RWPE2 (cell line): ENCODE results near the gene TPCN2.
A peak's percentile ranks its signal among the peaks of the same experiment; 100 is the strongest.

Experiments used
- ATAC-seq: fragments of 200-7000 bp; cut with Tn5 transposase; 3 replicates; pipeline ENCODE4 v1.9.1; 2021; ENCODE audit warnings: low read depth
- DNase-seq: peaks from one replicate; pipeline ENCODE4 v3.0.0-alpha.2; 2020; ENCODE audit warnings: low spot score
- H3K27ac ChIP-seq: fragments of 450-650 bp; 2 replicates; pipeline ENCODE4 v1.5.1; 2017; ENCODE audit warnings: mild to moderate bottlenecking; ENCODE audit not compliant: poor library complexity, severe bottlenecking
- H3K27me3 ChIP-seq: fragments of 250-450 bp; sonication (Bioruptor Pico); 2 replicates; pipeline ENCODE4 v1.5.1; 2021; ENCODE audit warnings: mild to moderate bottlenecking, moderate library complexity; ENCODE audit not compliant: insufficient read depth, poor library complexity, severe bottlenecking
- H3K36me3 ChIP-seq: fragments of 250-450 bp; sonication (Bioruptor Pico); 2 replicates; pipeline ENCODE4 v1.5.1; 2020; ENCODE audit warnings: low read depth, mild to moderate bottlenecking, moderate library complexity
- H3K4me1 ChIP-seq: fragments of 250-450 bp; sonication (Bioruptor Pico); 2 replicates; pipeline ENCODE4 v1.5.1; 2021; ENCODE audit warnings: mild to moderate bottlenecking, moderate library complexity; ENCODE audit not compliant: insufficient read depth, poor library complexity, severe bottlenecking
- H3K4me3 ChIP-seq: fragments of 250-450 bp; sonication (Bioruptor Pico); 2 replicates; pipeline ENCODE4 v1.5.1; 2021; ENCODE audit warnings: mild to moderate bottlenecking, moderate library complexity; ENCODE audit not compliant: severe bottlenecking
- H3K9me3 ChIP-seq: fragments of 250-450 bp; sonication (Bioruptor Pico); 2 replicates; pipeline ENCODE4 v1.5.1; 2021; ENCODE audit warnings: mild to moderate bottlenecking, moderate library complexity; ENCODE audit not compliant: severe bottlenecking
- TF ChIP-seq, protein P1 (sequence below): fragments of 450-650 bp; IDR thresholded peaks from one replicate; pipeline ENCODE4 v1.5.1; 2017; ENCODE audit warnings: mild to moderate bottlenecking, moderate library complexity; ENCODE audit not compliant: poor library complexity, severe bottlenecking

Gene TPCN2

DNA sequence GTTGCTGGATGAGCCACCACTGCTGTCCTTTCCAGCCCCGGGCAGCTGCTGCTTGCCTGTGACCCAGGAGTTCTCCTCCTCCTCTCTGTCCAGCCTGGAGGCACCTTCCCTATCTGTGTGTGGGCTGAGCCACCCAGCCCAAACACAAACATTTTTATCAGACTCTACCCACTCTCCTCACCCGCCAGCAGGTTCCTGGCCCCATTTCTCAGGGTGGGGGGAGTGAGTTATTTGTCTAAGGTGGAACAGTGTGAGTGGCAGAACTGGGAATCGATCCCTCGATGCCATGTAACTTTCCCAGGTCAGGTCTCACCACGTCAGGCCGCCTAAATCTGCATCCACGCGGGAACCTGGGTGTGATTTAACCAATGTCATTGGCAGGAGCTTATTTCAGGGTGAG lies 86.2 kb downstream of the TPCN2 start:
- no peak for DNase-seq
- no peak for ATAC-seq
- no peaks in the 10 kb centered on the region for H3K9me3 ChIP-seq
- H3K27ac ChIP-seq: no peak overlapping the region
- H3K27me3 ChIP-seq: no peaks in the 10 kb centered on the region
- H3K4me3 ChIP-seq: no peak overlapping the region
- TF ChIP-seq, protein P1, sequence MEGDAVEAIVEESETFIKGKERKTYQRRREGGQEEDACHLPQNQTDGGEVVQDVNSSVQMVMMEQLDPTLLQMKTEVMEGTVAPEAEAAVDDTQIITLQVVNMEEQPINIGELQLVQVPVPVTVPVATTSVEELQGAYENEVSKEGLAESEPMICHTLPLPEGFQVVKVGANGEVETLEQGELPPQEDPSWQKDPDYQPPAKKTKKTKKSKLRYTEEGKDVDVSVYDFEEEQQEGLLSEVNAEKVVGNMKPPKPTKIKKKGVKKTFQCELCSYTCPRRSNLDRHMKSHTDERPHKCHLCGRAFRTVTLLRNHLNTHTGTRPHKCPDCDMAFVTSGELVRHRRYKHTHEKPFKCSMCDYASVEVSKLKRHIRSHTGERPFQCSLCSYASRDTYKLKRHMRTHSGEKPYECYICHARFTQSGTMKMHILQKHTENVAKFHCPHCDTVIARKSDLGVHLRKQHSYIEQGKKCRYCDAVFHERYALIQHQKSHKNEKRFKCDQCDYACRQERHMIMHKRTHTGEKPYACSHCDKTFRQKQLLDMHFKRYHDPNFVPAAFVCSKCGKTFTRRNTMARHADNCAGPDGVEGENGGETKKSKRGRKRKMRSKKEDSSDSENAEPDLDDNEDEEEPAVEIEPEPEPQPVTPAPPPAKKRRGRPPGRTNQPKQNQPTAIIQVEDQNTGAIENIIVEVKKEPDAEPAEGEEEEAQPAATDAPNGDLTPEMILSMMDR: no peak
- no peaks in the 10 kb centered on the region for H3K36me3 ChIP-seq
- peaks cover 6% of the 10 kb centered on the region for H3K4me1 ChIP-seq

DNA sequence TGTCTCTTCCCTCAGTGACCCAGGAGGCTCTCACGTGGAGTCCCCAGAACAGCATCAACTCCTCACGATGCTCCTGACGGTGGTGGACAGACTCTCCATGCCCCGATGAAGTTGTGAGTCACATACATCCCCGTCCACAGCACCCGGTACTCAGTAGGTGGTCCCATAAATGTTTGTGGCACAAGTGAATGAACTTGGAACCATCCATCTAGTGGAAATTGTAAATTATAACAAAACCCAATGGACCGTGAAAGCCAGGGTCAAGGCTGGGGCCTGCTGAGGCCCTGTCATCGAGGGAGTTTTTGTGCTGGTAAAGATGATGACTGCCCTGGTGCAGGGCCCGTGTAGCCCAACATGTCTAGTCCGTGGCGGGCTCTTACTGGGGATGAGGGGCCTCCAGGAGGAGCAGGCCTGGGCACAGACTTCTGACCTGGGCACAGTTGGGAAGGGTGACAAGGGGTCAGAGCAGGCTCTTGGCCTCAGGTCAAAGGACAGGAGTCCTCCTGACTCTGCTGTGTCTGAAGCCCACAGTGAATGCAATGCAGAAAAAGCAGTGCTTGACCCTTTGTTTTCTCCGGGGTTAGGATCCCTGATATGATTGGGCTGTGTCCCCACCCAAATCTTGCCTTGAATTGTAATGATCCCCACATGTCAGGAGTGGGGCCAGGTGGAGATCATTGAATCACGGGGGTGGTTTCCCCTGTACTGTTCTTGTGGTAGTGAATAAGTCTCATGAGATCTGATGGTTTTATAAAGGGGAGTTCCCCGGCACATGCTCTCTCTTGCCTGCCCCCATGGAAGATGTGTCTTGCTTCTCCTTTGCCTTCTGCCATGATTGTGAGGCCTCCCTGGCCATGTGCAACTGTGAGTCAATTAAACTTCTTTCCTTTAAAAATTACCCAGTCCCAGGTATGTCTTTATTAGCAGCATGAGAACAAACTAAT lies 87.0 kb downstream of the TPCN2 start:
- H3K4me3 ChIP-seq: no peak overlapping the region
- DNase-seq (no peak), ATAC-seq (no peak)
- no peaks in the 10 kb centered on the region for H3K36me3 ChIP-seq
- H3K9me3 ChIP-seq: no peaks in the 10 kb centered on the region
- peaks cover 13% of the 10 kb centered on the region for H3K4me1 ChIP-seq
- no peak overlapping the region for H3K27ac ChIP-seq
- no peaks in the 10 kb centered on the region for H3K27me3 ChIP-seq
- TF ChIP-seq, protein P1: no peak

DNA sequence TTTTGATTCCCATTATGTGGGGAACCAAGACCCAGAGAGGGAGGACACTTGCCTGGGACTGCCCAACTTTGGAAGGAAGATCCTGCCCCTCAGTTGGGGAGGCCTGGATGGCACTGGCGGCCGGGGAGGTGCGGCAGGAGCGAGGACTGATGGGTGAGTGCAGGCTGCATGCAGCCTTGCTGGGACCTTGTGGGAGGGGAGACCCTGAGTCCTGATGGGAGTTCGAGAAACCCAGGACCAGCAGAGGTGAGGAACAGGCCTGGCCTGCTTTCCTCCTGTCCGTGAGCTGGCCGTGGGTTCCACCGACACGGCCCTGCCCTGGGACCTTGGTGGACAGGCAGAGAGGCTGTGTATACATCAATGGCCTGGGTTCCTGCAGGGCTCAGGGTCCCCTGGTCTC lies 87.7 kb downstream of the TPCN2 start:
- peaks cover 16% of the 10 kb centered on the region for H3K4me1 ChIP-seq
- ATAC-seq: no peak
- DNase-seq: peak; percentile 25
- H3K27me3 ChIP-seq: no peaks in the 10 kb centered on the region
- H3K9me3 ChIP-seq: no peaks in the 10 kb centered on the region
- no peak overlapping the region for H3K4me3 ChIP-seq
- no peaks in the 10 kb centered on the region for H3K36me3 ChIP-seq
- TF ChIP-seq, protein P1: no peak
- H3K27ac ChIP-seq: no peak overlapping the region

DNA sequence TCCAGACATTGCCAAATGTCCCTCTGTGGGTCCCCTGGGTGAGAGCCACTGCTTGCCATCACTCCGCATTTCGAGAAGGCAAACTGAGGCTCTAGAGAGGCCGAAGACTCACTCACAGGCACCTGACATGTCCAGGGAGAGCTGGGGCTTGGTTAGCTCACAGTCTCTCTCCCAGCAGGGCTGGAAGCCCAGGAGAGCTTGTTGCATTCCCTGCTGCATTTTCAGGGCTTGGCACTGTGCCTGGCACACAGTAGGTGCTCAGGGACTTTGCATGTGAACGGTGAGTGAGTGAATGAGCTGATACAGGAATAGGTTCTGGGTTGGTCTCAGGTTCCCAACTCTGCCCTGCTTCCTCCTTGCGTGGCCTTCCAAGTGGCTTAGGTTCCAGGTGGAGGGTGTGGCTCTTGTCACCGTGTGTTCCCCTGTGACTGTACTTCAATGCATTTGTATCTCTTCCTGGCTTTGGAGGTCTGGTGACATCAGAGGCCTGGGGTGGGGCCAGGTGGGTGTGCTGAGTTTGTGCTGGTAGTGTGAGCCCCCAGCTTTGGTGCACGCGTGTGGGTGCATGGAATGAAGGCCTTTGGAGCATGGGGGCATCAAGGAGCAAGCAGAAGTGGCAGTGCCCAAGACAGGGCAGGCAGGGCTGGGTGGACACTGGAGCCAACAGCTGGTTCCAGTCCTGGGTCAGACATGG lies 88.6 kb downstream of the TPCN2 start:
- ATAC-seq (no peak), DNase-seq (no peak)
- Histone ChIP-seq H3K4me1 (peaks cover 16% of the 10 kb centered on the region), H3K4me3 (no peak overlapping the region), H3K27me3 (no peaks in the 10 kb centered on the region), H3K36me3 (no peaks in the 10 kb centered on the region), H3K9me3 (no peaks in the 10 kb centered on the region), H3K27ac (no peak overlapping the region)
- TF ChIP-seq, protein P1: no peak
